Lower leg skin (tissue), 3 donors: ENCODE measurements around the gene FGF2.

Source experiments
- POLR2A ChIP-seq, 2 donors: fragments of 450-650 bp; IDR thresholded peaks; one replicate each; pipeline ENCODE4 v1.6.1; 2016 to 2017; ENCODE audit warnings: antibody characterized with exemption in 2 of 2, mild to moderate bottlenecking in 1 of 2, moderate library complexity in 1 of 2
- TF ChIP-seq, protein P1 (sequence below), 3 donors: fragments of 450-650 bp; IDR thresholded peaks; one replicate each; pipeline ENCODE4 v1.5.1; 2016; ENCODE audit warnings: antibody characterized with exemption in 3 of 3, mild to moderate bottlenecking in 3 of 3, moderate library complexity in 2 of 3

DNA sequence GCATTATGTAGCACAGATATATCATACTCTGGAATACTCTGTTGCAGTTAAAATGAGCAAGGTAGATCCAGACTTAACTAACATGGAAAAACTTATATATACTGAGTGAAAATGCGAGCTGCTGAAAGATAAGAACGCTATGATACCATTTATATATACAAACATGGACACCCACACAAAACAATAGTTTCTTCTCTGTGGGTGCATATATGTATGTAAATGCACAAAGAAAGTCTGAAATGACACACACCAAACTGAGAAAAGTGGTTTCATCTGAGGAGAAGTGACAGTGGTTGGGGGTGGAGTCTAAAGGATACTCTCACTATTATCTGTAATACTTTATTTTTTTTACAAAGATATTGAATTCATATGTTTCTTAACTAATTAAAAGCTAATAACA lies 12.2 kb upstream of the FGF2 start:
- TF ChIP-seq, protein P1, sequence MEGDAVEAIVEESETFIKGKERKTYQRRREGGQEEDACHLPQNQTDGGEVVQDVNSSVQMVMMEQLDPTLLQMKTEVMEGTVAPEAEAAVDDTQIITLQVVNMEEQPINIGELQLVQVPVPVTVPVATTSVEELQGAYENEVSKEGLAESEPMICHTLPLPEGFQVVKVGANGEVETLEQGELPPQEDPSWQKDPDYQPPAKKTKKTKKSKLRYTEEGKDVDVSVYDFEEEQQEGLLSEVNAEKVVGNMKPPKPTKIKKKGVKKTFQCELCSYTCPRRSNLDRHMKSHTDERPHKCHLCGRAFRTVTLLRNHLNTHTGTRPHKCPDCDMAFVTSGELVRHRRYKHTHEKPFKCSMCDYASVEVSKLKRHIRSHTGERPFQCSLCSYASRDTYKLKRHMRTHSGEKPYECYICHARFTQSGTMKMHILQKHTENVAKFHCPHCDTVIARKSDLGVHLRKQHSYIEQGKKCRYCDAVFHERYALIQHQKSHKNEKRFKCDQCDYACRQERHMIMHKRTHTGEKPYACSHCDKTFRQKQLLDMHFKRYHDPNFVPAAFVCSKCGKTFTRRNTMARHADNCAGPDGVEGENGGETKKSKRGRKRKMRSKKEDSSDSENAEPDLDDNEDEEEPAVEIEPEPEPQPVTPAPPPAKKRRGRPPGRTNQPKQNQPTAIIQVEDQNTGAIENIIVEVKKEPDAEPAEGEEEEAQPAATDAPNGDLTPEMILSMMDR (IDR thresholded peaks at IDR 0.05): no peak
- TF ChIP-seq POLR2A (IDR thresholded peaks at IDR 0.05): no peak
